RWPE1 (cell line): ENCODE measurements around the gene GGT5.
"Not testable (repeated sequence)": the region's sequence is repeated elsewhere in the genome, so short reads cannot be mapped to it uniquely, and the experiment has no call there.

Experiments used
- CTCF ChIA-PET: fragments of 350-600 bp; sonication (Branson Sonifier 250); formaldehyde crosslinking; extraction: SDS; loops from one replicate; lab custom pipeline; 2021; lab: Yijun Ruan, JAX
- POLR2A ChIA-PET: fragments of 400-600 bp; formaldehyde crosslinking; extraction: SDS; loops from one replicate; lab custom pipeline; 2020; ENCODE audit warnings: antibody characterized with exemption; ENCODE audit not compliant: low non-redundant PET; lab: Yijun Ruan, JAX
- DNase-seq: peaks from one replicate; pipeline ENCODE4 v3.0.0; 2012; ENCODE audit warnings: low spot score
- H3K27ac ChIP-seq: fragments of 450-650 bp; 2 replicates; pipeline ENCODE4 v1.5.1; 2017
- TF ChIP-seq, protein P1 (sequence below): fragments of 450-650 bp; conservative IDR thresholded peaks from 2 replicates; pipeline ENCODE4 v1.5.1; 2017; ENCODE audit warnings: low read depth, mild to moderate bottlenecking

Gene GGT5, protein sequence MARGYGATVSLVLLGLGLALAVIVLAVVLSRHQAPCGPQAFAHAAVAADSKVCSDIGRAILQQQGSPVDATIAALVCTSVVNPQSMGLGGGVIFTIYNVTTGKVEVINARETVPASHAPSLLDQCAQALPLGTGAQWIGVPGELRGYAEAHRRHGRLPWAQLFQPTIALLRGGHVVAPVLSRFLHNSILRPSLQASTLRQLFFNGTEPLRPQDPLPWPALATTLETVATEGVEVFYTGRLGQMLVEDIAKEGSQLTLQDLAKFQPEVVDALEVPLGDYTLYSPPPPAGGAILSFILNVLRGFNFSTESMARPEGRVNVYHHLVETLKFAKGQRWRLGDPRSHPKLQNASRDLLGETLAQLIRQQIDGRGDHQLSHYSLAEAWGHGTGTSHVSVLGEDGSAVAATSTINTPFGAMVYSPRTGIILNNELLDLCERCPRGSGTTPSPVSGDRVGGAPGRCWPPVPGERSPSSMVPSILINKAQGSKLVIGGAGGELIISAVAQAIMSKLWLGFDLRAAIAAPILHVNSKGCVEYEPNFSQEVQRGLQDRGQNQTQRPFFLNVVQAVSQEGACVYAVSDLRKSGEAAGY

DNA sequence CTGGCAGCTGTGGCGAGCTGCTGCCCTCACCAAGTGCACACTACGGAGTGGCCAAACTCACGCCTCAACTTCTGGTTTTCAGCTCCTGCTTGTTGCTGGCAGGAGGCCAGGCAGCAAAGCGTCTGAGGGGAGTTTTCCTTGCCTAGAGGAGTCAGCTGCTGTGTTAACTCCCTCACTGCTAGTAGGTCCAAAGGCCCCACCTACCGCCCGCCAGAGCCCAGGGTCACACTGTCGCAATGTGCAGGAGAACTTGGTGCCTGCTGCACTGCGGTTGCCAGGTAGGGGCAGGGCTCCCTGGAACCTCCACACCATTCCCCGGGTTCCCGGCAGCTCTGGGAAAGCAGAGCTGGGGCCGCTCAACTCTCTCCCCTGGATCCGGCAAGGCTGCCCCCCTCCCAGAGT, at the start of gene GGT5:
GGT5 (minus strand) TSS at position 53 of the 402 bp plus-strand sequence. CDS start 357 bp downstream, outside the sequence.
- POLR2A ChIA-PET, DNase-seq, CTCF ChIA-PET: not testable (repeated sequence)
- peak within 1 kb of the TSS; percentile 54 for H3K27ac ChIP-seq

DNA sequence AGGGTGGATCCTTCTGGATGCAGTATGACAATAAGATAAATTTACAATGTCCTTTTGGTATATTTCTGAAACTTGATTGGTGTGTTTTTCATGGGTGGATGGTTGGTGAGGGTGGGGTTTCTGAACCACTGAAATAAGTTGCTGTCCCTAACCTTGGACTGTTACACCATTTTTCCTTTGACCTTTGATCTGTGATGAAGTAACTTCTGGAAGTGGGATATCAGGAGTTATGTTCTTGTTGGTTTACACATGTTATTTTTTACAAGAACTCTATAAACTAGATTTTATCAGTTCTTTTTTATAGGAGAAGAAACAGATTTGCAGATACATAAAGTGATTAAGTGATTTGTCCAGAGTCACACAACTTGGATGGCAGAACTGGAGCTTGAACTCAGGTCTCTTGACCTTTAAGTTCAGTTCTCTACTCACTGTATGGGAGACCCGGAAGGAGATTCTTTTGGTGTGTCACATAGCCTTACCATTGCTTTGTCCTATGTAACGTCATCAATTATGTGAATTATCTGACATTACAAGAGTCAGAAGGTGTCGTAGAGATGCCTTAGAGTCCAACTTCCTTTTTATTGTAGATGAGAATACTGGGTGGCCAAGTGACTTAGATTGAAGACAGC, 47.4 kb upstream of the GGT5 start:
- DNase-seq, CTCF ChIA-PET, H3K27ac ChIP-seq, POLR2A ChIA-PET: not testable (repeated sequence)

DNA sequence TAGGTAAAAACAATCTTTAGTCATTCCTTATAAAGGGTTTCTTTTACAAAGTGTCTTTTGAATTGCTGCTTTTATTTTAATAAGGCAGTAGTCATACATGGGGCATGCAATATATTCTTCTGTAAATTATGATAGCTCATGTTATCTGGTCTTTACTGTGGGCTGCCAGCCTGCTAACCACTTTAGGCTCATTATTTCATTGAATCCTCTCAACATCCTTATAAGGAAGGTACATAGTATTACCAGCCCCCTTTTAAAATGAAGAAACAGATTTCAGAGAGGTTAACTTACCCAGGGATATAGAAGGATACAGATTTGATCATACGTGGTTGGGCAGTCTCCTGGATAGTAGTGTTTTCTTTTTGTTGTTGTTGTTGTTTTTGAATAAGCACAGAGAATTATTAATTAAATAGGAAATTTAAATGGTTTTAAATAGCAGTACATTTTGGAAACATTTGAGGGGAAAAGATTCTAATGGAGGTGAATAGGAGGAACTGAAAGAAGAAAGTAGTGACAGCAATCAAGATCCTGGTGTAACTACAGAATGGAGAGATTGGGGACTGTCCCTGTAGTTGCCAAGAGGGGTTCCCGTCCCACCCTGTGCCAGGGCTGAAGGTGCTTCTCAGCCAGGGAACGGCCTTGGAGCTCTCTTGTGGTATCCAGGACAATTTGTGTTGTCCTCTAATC, 46.8 kb upstream of the GGT5 start:
- TF ChIP-seq, protein P1, sequence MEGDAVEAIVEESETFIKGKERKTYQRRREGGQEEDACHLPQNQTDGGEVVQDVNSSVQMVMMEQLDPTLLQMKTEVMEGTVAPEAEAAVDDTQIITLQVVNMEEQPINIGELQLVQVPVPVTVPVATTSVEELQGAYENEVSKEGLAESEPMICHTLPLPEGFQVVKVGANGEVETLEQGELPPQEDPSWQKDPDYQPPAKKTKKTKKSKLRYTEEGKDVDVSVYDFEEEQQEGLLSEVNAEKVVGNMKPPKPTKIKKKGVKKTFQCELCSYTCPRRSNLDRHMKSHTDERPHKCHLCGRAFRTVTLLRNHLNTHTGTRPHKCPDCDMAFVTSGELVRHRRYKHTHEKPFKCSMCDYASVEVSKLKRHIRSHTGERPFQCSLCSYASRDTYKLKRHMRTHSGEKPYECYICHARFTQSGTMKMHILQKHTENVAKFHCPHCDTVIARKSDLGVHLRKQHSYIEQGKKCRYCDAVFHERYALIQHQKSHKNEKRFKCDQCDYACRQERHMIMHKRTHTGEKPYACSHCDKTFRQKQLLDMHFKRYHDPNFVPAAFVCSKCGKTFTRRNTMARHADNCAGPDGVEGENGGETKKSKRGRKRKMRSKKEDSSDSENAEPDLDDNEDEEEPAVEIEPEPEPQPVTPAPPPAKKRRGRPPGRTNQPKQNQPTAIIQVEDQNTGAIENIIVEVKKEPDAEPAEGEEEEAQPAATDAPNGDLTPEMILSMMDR: no peak
- DNase-seq: no peak
- POLR2A ChIA-PET: no interaction called here
- CTCF ChIA-PET: no interaction called here
- H3K27ac ChIP-seq: no peak overlapping the region

DNA sequence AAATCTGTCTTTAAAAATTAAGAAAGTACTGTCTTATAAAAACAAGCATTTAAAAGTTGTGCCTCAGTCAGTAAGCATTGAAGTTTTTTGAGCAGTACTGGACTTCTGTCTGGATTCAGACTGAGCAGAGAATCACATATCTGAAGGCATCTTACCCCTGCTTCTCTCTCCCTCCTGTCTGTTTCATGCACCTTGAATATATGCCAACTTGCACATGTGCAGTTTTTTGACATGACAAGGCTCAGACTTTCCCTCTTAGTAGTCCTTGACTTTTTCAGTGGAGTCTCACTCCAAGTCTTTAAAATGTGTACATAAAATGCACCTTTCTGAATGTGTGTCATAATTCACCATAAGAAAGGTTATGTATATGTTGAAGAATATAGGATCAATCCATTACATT, 45.6 kb upstream of the GGT5 start:
- TF ChIP-seq, protein P1: no peak
- ChIA-PET POLR2A (no interaction called here), CTCF (no interaction called here)
- no peak for DNase-seq
- H3K27ac ChIP-seq: no peak overlapping the region

DNA sequence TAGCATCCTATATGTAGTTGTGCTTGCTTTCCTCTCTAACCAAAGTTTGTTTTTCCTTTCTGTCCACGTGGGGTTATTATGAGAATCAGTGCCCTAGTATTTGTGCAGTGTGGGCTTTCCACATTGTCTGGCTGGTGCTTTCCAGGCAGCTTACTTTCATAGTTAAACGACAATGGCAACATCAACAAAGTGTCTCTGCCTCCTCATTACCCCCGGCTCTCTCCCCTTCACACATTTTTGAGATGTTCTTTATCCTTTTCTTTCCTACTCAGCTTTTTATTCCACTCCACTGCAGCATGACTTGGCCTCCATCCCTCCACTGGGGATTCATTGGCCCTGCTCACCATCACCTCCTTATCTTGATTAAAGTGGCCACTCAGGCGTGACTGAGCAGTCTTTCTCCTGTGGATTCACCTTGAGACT, 44.9 kb upstream of the GGT5 start:
- ChIA-PET POLR2A (no interaction called here), CTCF (interaction anchor here (0.6 kb wide), 1 partner anchor 157 kb away, joined by 3 read pairs; no protein-coding TSS in a partner anchor)
- DNase-seq: no peak
- TF ChIP-seq, protein P1: no peak
- H3K27ac ChIP-seq: no peak overlapping the region

DNA sequence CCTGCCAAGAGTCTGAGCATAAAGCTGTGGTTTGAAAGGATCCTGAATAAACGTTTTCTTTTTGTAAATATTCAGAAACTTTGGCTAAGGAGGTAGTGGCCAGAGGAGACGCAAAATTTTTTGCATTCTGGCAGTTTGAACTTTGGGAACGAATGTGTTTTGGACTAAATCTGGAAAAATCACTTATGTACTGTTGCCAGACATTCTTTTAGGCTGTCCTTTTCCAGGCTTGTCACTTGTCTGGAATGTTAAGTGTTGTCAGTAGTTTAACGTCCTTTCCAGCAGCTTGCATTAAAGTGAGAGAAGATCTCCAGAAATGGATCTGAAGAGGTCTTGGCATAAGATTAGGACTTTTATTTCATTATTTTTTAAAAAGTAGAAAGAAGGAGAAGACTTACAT, 44.2 kb upstream of the GGT5 start:
- TF ChIP-seq, protein P1: no peak
- ChIA-PET CTCF (no interaction called here), POLR2A (no interaction called here)
- no peak overlapping the region for H3K27ac ChIP-seq
- DNase-seq: no peak

DNA sequence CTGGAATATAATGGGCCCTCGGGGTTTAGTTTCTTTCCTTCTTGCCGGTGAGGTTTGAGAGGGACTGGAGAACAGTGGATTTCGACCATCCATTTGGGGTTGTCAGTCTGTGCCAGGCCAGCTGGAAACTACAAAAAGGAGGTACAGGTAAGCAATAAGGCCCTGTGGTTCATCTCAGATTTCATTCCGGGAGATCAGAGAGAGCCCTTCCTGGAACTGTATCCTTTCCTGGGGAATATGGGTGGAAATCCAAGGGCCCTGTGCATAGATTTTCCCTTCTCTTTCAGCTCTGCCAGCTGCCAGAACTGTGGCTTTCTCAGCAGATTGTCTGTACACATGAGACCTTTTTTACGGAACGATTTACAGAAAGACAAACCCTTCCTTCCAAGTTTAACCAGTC, 42.9 kb upstream of the GGT5 start:
- CTCF ChIA-PET, DNase-seq, POLR2A ChIA-PET, H3K27ac ChIP-seq: not testable (repeated sequence)

DNA sequence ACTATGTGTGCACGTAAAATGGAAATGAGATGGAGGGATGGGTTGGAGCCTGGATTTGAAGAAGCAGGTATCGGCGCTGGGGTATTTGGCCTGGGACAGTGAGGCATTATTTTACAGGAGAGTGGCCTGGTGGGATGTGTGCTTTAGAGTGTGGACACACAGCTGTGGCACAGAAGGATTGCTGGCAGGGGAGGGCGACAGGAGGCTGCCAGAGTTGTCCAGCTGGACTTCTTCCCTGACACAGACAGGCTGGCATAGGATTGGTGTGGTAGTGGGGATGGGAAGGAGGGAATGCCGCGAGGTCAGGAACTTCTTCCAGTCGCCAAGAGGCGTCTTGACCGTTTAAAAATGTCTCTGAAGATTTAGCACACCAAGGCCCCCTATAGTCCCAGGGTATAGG, 42.3 kb upstream of the GGT5 start:
- POLR2A ChIA-PET, DNase-seq, H3K27ac ChIP-seq, CTCF ChIA-PET: not testable (repeated sequence)
